SK-N-SH (cell line): ENCODE measurements around the gene NHS. TPM values are rescaled to one million over a fixed set of nuclear protein-coding genes. Genes with fewer than 3 reads are reported as not detected.

ENCODE experiments used
- CTCF ChIA-PET: fragments of 300-600, 350-600 bp; formaldehyde crosslinking; extraction: SDS; loops from one replicate; lab custom pipeline; 2021; lab: Yijun Ruan, JAX
- POLR2A ChIA-PET: fragments of 350-600 bp; sonication (Branson Sonifier 250); formaldehyde crosslinking; extraction: SDS; loops from one replicate; lab custom pipeline; 2020; ENCODE audit warnings: antibody characterized with exemption, inconsistent platforms; lab: Yijun Ruan, JAX
- DNase-seq: peaks from one replicate; pipeline ENCODE4 v3.0.0; 2012
- H2AFZ ChIP-seq: fragments of 200-600 bp; sonication (generic); 2 replicates; pipeline ENCODE4 v1.8.1; 2016; ENCODE audit warnings: antibody characterized with exemption, mild to moderate bottlenecking, low read depth
- H3F3A ChIP-seq: fragments of 200-600 bp; sonication (generic); replicated peaks from 2 replicates; pipeline ENCODE3; 2016; ENCODE audit warnings: antibody characterized with exemption, mild to moderate bottlenecking; ENCODE audit not compliant: insufficient read depth
- H3K27ac ChIP-seq, 2 experiments: fragments of 200-500 bp in 1 of 2; fragments of 200-600 bp in 1 of 2; sonication (Bioruptor generic) in 1 of 2; sonication (generic), shearing (Covaris generic) in 1 of 2; 2 replicates each; pipeline versions ENCODE4 v1.5.1 to v1.6.1; 2014 to 2016; ENCODE audit warnings: low read depth in 2 of 2, inconsistent platforms in 1 of 2, low read length in 1 of 2, mild to moderate bottlenecking in 1 of 2, mixed read lengths in 1 of 2
- H3K27me3 ChIP-seq: fragments of 200-600 bp; sonication (generic), shearing (Covaris generic); 2 replicates; pipeline ENCODE4 v1.6.1; 2016; ENCODE audit warnings: mixed run types; ENCODE audit not compliant: insufficient read depth
- H3K36me3 ChIP-seq, 2 experiments: fragments of 200-500 bp in 1 of 2; fragments of 200-600 bp in 1 of 2; sonication (Bioruptor generic) in 1 of 2; sonication (generic) in 1 of 2; replicated peaks in 1 of 2; 2 replicates each; pipeline versions ENCODE3 to v1.5.1; 2014 to 2016; ENCODE audit warnings: low read length in 1 of 2, mild to moderate bottlenecking in 1 of 2; ENCODE audit not compliant: insufficient read depth in 2 of 2, control insufficient read depth in 1 of 2
- H3K4me1 ChIP-seq, 2 experiments: fragments of 200-500 bp in 1 of 2; fragments of 200-600 bp in 1 of 2; sonication (Bioruptor generic) in 1 of 2; sonication (generic), shearing (Covaris generic) in 1 of 2; 2 replicates each; pipeline versions ENCODE4 v1.5.1 to v1.6.1; 2014 to 2016; ENCODE audit warnings: low read depth in 1 of 2, low read length in 1 of 2, mixed run types in 1 of 2; ENCODE audit not compliant: insufficient read depth in 2 of 2, control insufficient read depth in 1 of 2
- H3K4me2 ChIP-seq: fragments of 200-600 bp; sonication (generic), shearing (Covaris generic); 2 replicates; pipeline ENCODE4 v1.6.1; 2017; ENCODE audit warnings: mixed run types
- H3K4me3 ChIP-seq, 2 experiments: fragments of 200-500 bp in 1 of 2; fragments of 200-600 bp in 1 of 2; sonication (Bioruptor generic) in 1 of 2; sonication (generic), shearing (Covaris generic) in 1 of 2; 2 replicates each; pipeline versions ENCODE4 v1.5.1 to v1.8.1; 2014 to 2016; ENCODE audit warnings: low read depth in 2 of 2, inconsistent platforms in 1 of 2, low read length in 1 of 2, mild to moderate bottlenecking in 1 of 2, mixed read lengths in 1 of 2, moderate library complexity in 1 of 2
- H3K79me2 ChIP-seq: fragments of 200-600 bp; sonication (generic); 2 replicates; pipeline ENCODE4 v1.8.1; 2017; ENCODE audit warnings: mild to moderate bottlenecking; ENCODE audit not compliant: insufficient read depth
- H3K9ac ChIP-seq: fragments of 200-600 bp; sonication (generic); 2 replicates; pipeline ENCODE4 v1.6.1; 2017; ENCODE audit warnings: mixed run types
- H3K9me2 ChIP-seq: fragments of 200-600 bp; sonication (generic); 2 replicates; pipeline ENCODE4 v1.6.1; 2017; ENCODE audit warnings: mixed run types
- H3K9me3 ChIP-seq: fragments of 200-600 bp; sonication (generic); 2 replicates; pipeline ENCODE4 v1.6.1; 2017; ENCODE audit warnings: mixed run types, mild to moderate bottlenecking, moderate library complexity
- H4K20me1 ChIP-seq: fragments of 200-600 bp; sonication (generic); 2 replicates; pipeline ENCODE4 v1.6.1; 2017; ENCODE audit warnings: mild to moderate bottlenecking, mixed run types; ENCODE audit not compliant: insufficient read depth
- CTCF ChIP-seq: fragments of 200-600 bp; sonication (generic); IDR thresholded peaks from 2 replicates; pipeline ENCODE4 v1.6.1; 2017; ENCODE audit warnings: antibody characterized with exemption, mild to moderate bottlenecking, moderate library complexity
- EP300 ChIP-seq, 2 experiments: IDR thresholded peaks; 2 replicates each; pipeline versions ENCODE4 v1.4.0 to v1.6.1; 2012; ENCODE audit warnings: borderline replicate concordance in 1 of 2, low read depth in 1 of 2, low read length in 1 of 2
- EZH2phosphoT487 ChIP-seq: fragments of 200-600 bp; sonication (generic); IDR thresholded peaks from 2 replicates; pipeline ENCODE4 v1.6.1; 2017; ENCODE audit warnings: low read depth, mixed run types, mild to moderate bottlenecking, antibody characterized with exemption, moderate library complexity, borderline replicate concordance
- FOSL2 ChIP-seq: IDR thresholded peaks from 2 replicates; pipeline ENCODE4 v1.4.0; 2012; ENCODE audit warnings: low read depth, mild to moderate bottlenecking, moderate library complexity, borderline replicate concordance
- FOXJ3 ChIP-seq: sonication (generic); formaldehyde crosslinking; IDR thresholded peaks from 2 replicates; pipeline ENCODE4 v1.5.1; 2020; ENCODE audit warnings: mild to moderate bottlenecking, missing genetic modification reagents
- GATA2 ChIP-seq: sonication (generic); formaldehyde crosslinking; IDR thresholded peaks from 2 replicates; pipeline ENCODE4 v1.5.0; 2020; ENCODE audit warnings: mild to moderate bottlenecking, missing genetic modification reagents
- IRF3 ChIP-seq: fragments of 150-350 bp; IDR thresholded peaks from 2 replicates; pipeline ENCODE4 v1.6.1; 2016; ENCODE audit warnings: mild to moderate bottlenecking, low read depth, low read length
- JUND ChIP-seq: IDR thresholded peaks from 2 replicates; pipeline ENCODE4 v1.4.0; 2012
- PBX3 ChIP-seq: IDR thresholded peaks from 2 replicates; pipeline ENCODE4; 2012
- POLR2AphosphoS5 ChIP-seq: IDR thresholded peaks from 2 replicates; pipeline ENCODE4 v1.6.1; 2012; ENCODE audit warnings: low read depth, low read length
- RCOR1 ChIP-seq: fragments of 150-350 bp; IDR thresholded peaks from 2 replicates; pipeline ENCODE4 v1.6.1; 2017; ENCODE audit warnings: antibody characterized with exemption, low read length
- REST ChIP-seq: IDR thresholded peaks from 2 replicates; pipeline ENCODE4 v1.6.1; 2012; ENCODE audit warnings: mild to moderate bottlenecking, low read depth, low read length, moderate library complexity
- RFX5 ChIP-seq: IDR thresholded peaks from 2 replicates; pipeline ENCODE4 v1.6.1; 2012; ENCODE audit warnings: mild to moderate bottlenecking, improper control_type of control experiment, low read length
- TAF1 ChIP-seq: IDR thresholded peaks from 2 replicates; pipeline ENCODE4 v1.6.1; 2012; ENCODE audit warnings: low read depth, mild to moderate bottlenecking, low read length, moderate library complexity, borderline replicate concordance
- USF2 ChIP-seq: fragments of 150-350 bp; IDR thresholded peaks from 2 replicates; pipeline ENCODE4 v1.6.1; 2017; ENCODE audit warnings: antibody characterized with exemption, low read length, low read depth, borderline replicate concordance
- WGBS: methylation state at CpG from one replicate; pipeline ENCODE4 v1.1.6; 2017; ENCODE audit warnings: low lambda C conversion rate; 5-methylcytosine and 5-hydroxymethylcytosine counted together
- polyA plus RNA-seq, 3 experiments: library from polyadenylated mRNA; depleted of rRNA; stranded (reverse); fragments of >200 nt; gene quantifications; 2 replicates each; pipeline ENCODE4 v1.2.3, GENCODE V29; 2012

Gene NHS
- polyA plus RNA-seq, 1 of the 3 experiments (the other 2 are of a cell fraction) = 1.0 TPM

GRCh38 chrX:17774053-17774452 lies 399.1 kb downstream of the NHS start:
- H3K79me2 ChIP-seq = no peaks in the 10 kb centered on the region

More at GRCh38 chrX:17774053-17774452, 399.1 kb downstream of the NHS start:
- Histone ChIP-seq H3F3A (no peaks in the 10 kb centered on the region), H3K27ac (no peak overlapping the region), H3K9me3 (no peaks in the 10 kb centered on the region)
- no peak for TF ChIP-seq TAF1
- no peak for TF ChIP-seq RFX5
- no peak for TF ChIP-seq EP300 (IDR thresholded peaks at IDR 0.05; ENCODE audit: borderline replicate concordance in 1 of 2, low read depth in 1 of 2, low read length in 1 of 2)
- no peak for TF ChIP-seq GATA2 (CRISPR knock-in tag)
- TF ChIP-seq REST = no peak
- TF ChIP-seq JUND = no peak
- no peak for TF ChIP-seq POLR2AphosphoS5
- TF ChIP-seq IRF3 = no peak
- TF ChIP-seq USF2 = no peak
- TF ChIP-seq FOXJ3 = no peak
- no peak for TF ChIP-seq RCOR1
- TF ChIP-seq PBX3 = no peak
- no peak for TF ChIP-seq FOSL2
- TF ChIP-seq CTCF = no peak
- TF ChIP-seq EZH2phosphoT487 = no peak
- TF ChIP-seq, all 33 proteins: peak for 0
- Histone ChIP-seq H3K9me2 (no peaks in the 10 kb centered on the region), H3K36me3 (no peaks in the 10 kb centered on the region), H2AFZ (no peak overlapping the region), H4K20me1 (no peaks in the 10 kb centered on the region), H3K4me2 (no peak overlapping the region), H3K4me3 (no peak overlapping the region), H3K4me1 (no peaks in the 10 kb centered on the region), H3K27me3 (0 out of 2 replicates have a peak, but pooled peaks cover 5% of the 10 kb centered on the region), H3K9ac (no peak overlapping the region)
- POLR2A ChIA-PET = no interaction called here
- no peak for DNase-seq
- 11% methylated on average over 1 of the region's 1 CpG for WGBS
- CTCF ChIA-PET = no interaction called here
